GM12801 (cell line): Measurements from ENCODE around the gene RNU6-1.

ENCODE experiments used
- TF ChIP-seq, protein P1 (sequence below): IDR thresholded peaks from one replicate; pipeline ENCODE4 v1.5.1; 2011; ENCODE audit warnings: control low read depth; ENCODE audit not compliant: insufficient read length; ENCODE audit errors: extremely low read depth

RNU6-1 gene

GRCh38 chr15:67792250-67792942, 47.4 kb downstream of the RNU6-1 start:
- TF ChIP-seq, protein P1, sequence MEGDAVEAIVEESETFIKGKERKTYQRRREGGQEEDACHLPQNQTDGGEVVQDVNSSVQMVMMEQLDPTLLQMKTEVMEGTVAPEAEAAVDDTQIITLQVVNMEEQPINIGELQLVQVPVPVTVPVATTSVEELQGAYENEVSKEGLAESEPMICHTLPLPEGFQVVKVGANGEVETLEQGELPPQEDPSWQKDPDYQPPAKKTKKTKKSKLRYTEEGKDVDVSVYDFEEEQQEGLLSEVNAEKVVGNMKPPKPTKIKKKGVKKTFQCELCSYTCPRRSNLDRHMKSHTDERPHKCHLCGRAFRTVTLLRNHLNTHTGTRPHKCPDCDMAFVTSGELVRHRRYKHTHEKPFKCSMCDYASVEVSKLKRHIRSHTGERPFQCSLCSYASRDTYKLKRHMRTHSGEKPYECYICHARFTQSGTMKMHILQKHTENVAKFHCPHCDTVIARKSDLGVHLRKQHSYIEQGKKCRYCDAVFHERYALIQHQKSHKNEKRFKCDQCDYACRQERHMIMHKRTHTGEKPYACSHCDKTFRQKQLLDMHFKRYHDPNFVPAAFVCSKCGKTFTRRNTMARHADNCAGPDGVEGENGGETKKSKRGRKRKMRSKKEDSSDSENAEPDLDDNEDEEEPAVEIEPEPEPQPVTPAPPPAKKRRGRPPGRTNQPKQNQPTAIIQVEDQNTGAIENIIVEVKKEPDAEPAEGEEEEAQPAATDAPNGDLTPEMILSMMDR: no peak

DNA sequence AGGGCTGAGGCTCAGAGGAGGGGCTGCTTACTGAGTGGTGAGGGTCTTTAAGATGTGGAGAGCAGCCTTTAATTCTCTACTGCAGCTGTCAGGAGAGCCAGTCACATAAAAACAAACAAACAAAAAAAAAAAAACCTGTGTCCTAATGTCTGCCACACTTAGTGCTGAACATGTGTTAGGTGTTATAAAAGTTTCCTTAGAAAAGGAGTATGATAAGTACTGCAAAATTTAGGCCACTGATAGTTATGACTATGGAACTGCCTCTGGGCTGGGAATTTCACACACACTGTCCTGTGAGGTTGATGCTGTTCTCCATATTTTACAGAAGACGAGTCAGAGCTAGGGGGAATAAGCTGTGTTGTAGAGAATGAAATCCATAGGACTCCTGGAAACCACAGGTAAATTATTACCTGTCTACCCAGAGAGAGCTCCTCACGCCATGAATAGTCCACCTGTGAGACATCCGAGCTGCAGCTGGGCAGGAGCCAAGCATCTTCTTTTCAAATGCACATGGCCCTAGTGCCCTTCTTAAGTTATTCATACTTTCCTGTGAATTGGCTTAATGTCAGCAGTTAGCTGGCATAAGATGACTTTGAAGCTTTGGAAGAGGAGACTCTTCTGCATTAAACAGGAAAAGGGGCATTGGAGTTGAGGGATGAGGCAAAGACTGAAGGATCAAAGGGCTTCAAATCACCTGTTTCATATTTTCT, 49.1 kb downstream of the RNU6-1 start:
- TF ChIP-seq, protein P1: no peak
